ENCODE results near the gene CPSF4L. TPM values are rescaled to one million over a fixed set of nuclear protein-coding genes. Genes with fewer than 3 reads are reported as not detected.

The CPSF4L gene
- total RNA-seq, 1 donor from 2014 or later = not detected

DNA sequence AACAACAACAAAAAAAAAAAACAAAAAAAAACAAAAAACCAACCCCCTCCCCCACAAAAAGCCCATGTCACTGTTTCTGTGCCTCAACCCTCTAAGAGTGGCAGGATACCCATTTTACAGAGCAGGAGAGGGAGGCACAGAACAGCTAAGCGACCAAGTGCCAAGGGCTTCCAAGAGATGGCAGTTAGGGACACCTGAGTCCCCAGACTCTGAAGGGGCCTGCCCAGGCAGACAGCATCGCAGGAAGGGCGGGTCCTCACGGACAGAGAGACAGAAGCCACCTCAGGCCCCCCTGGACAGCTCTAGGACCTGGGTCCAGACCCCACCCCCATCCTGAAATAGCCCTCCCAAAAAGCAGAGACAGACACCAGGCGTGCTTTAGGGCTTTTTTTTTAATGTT, 21.6 kb upstream of the CPSF4L start:
- Histone ChIP-seq H3K4me1 (peaks cover 87% of the 10 kb centered on the region), H3K27me3 (ENCODE audit: low read depth) (no peaks in the 10 kb centered on the region), H3K4me3 (no peak overlapping the region), H3K36me3 (peaks cover 58% of the 10 kb centered on the region), H3K9me3 (replicated peaks) (no peaks in the 10 kb centered on the region), H3K27ac (replicated peaks) (peak overlapping the region; percentile 94)
- no peak for DNase-seq
- intact Hi-C loops (cut with micrococcal nuclease) = no loop called here
- TF ChIP-seq, protein P1, sequence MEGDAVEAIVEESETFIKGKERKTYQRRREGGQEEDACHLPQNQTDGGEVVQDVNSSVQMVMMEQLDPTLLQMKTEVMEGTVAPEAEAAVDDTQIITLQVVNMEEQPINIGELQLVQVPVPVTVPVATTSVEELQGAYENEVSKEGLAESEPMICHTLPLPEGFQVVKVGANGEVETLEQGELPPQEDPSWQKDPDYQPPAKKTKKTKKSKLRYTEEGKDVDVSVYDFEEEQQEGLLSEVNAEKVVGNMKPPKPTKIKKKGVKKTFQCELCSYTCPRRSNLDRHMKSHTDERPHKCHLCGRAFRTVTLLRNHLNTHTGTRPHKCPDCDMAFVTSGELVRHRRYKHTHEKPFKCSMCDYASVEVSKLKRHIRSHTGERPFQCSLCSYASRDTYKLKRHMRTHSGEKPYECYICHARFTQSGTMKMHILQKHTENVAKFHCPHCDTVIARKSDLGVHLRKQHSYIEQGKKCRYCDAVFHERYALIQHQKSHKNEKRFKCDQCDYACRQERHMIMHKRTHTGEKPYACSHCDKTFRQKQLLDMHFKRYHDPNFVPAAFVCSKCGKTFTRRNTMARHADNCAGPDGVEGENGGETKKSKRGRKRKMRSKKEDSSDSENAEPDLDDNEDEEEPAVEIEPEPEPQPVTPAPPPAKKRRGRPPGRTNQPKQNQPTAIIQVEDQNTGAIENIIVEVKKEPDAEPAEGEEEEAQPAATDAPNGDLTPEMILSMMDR (IDR thresholded peaks at IDR 0.05; ENCODE audit: borderline replicate concordance) = no peak

DNA sequence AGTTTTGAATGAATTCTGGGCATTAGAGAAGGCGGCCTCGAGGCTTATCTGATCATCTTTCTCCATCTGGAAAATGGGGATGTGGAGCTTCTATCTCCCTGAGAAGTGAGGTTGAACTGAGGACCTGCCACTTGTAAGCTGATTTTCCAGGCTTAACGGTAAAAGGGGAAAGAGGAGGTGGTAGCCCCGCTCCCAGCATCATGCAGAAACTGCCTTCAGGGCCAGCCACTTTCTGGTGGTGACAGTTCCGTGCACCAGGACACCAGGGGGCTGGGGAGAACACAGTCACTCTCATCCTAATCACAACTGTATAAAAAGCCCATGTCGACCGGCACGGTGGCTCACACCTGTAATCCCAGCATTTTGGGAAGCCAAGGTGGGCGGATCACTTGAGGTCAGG, 20.9 kb upstream of the CPSF4L start:
- Histone ChIP-seq H3K27me3 (ENCODE audit: low read depth) (no peaks in the 10 kb centered on the region), H3K36me3 (peaks cover 58% of the 10 kb centered on the region), H3K9me3 (replicated peaks) (no peaks in the 10 kb centered on the region), H3K4me1 (peaks cover 87% of the 10 kb centered on the region), H3K27ac (replicated peaks) (peak overlapping the region; percentile 94), H3K4me3 (no peak overlapping the region)
- intact Hi-C loops (cut with micrococcal nuclease) = no loop called here
- TF ChIP-seq, protein P1 (IDR thresholded peaks at IDR 0.05; ENCODE audit: borderline replicate concordance) = no peak
- DNase-seq = no peak

DNA sequence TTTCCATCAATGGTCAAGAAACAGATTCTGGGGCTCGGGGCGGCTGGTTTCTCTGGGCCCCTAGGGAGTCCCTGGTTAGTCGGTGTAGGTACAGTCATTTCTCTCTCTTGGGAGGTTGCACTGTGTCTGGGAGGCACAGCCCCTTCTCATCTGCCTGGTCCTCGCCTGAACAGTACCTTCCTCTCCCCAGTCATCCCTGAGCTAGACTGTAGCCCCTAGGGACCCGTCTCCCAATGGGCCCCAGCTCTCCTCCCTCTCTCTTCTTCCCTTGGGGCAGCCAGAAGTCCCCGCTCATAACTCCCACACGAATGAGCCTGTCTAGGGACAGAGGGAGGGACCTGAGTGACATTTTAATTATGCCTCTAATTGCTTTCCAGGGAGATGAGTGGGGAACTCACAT, 20.2 kb upstream of the CPSF4L start:
- peak overlapping the region; percentile 94 for H3K27ac ChIP-seq (replicated peaks)
- H3K9me3 ChIP-seq (replicated peaks) = no peaks in the 10 kb centered on the region
- H3K4me3 ChIP-seq = no peak overlapping the region
- DNase-seq = no peak
- H3K27me3 ChIP-seq (ENCODE audit: low read depth) = no peaks in the 10 kb centered on the region
- TF ChIP-seq, protein P1 (IDR thresholded peaks at IDR 0.05; ENCODE audit: borderline replicate concordance) = no peak
- intact Hi-C loops (cut with micrococcal nuclease) = no loop called here
- H3K4me1 ChIP-seq = peaks cover 85% of the 10 kb centered on the region
- peaks cover 58% of the 10 kb centered on the region for H3K36me3 ChIP-seq

DNA sequence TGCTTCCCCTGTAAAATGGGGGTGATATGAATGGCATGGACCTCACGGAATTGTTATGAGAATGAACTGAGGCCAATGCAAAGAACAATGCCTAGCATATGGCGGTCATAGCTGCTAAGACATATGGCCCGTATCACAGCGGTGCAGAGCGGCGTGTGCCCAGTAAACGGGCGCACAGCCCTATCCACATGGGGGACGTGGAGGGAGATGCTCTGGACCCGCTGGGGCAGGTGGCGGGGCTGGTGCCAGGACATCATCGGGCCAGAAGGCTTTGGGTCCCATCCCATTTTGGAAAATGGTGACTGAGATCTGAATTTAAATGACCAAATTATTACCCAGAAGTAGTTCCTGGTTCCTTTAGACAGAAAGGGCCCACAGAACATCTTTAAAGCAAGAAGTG, 18.5 kb upstream of the CPSF4L start:
- H3K9me3 ChIP-seq (replicated peaks) = no peaks in the 10 kb centered on the region
- H3K27ac ChIP-seq (replicated peaks) = peak overlapping the region; percentile 89
- intact Hi-C loops (cut with micrococcal nuclease) = no loop called here
- H3K36me3 ChIP-seq = peaks cover 44% of the 10 kb centered on the region
- no peaks in the 10 kb centered on the region for H3K27me3 ChIP-seq (ENCODE audit: low read depth)
- no peak overlapping the region for H3K4me3 ChIP-seq
- TF ChIP-seq, protein P1 (IDR thresholded peaks at IDR 0.05; ENCODE audit: borderline replicate concordance) = no peak
- H3K4me1 ChIP-seq = peaks cover 68% of the 10 kb centered on the region
- no peak for DNase-seq

DNA sequence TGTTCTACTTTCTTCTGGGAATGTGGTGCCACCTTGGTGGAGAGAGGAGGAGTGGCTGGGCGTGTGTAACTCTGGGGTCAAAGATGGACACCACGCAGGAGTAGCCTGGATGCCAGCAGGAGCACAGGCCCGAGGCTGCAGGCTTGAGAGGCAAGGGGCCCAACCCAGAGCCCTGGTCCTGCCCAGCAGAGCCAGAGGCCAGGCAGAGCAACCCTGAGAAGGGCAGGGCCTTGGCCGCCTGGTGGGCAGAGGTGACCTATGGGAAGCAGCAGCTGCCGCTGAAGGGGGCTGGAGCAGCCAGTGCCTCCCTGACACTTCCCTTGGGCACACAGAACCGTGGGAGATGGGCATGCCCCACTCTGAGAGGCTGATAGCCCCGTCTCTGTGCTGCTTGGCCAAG, 18.0 kb upstream of the CPSF4L start:
- peak overlapping the region; percentile 89 for H3K27ac ChIP-seq (replicated peaks)
- no peaks in the 10 kb centered on the region for H3K27me3 ChIP-seq (ENCODE audit: low read depth)
- TF ChIP-seq, protein P1 (IDR thresholded peaks at IDR 0.05; ENCODE audit: borderline replicate concordance) = no peak
- H3K36me3 ChIP-seq = peaks cover 39% of the 10 kb centered on the region
- peaks cover 63% of the 10 kb centered on the region for H3K4me1 ChIP-seq
- no peak for DNase-seq
- intact Hi-C loops (cut with micrococcal nuclease) = no loop called here
- H3K9me3 ChIP-seq (replicated peaks) = no peaks in the 10 kb centered on the region
- H3K4me3 ChIP-seq = no peak overlapping the region

All from left ventricle myocardium inferior (tissue), 1 donor.